SK-N-SH (cell line): Measurements from ENCODE around the gene GNPTAB. TPM values are rescaled to one million over a fixed set of nuclear protein-coding genes. Genes with fewer than 3 reads are reported as not detected.
"Not testable (repeated sequence)": the region's sequence is repeated elsewhere in the genome, so short reads cannot be mapped to it uniquely, and the experiment has no call there.

Experiments
- CTCF ChIA-PET: fragments of 300-600, 350-600 bp; formaldehyde crosslinking; extraction: SDS; loops from one replicate; lab custom pipeline; 2021; lab: Yijun Ruan, JAX
- POLR2A ChIA-PET: fragments of 350-600 bp; sonication (Branson Sonifier 250); formaldehyde crosslinking; extraction: SDS; loops from one replicate; lab custom pipeline; 2020; ENCODE audit warnings: antibody characterized with exemption, inconsistent platforms; lab: Yijun Ruan, JAX
- DNase-seq: peaks from one replicate; pipeline ENCODE4 v3.0.0; 2012
- H2AFZ ChIP-seq: fragments of 200-600 bp; sonication (generic); 2 replicates; pipeline ENCODE4 v1.8.1; 2016; ENCODE audit warnings: antibody characterized with exemption, mild to moderate bottlenecking, low read depth
- H3F3A ChIP-seq: fragments of 200-600 bp; sonication (generic); replicated peaks from 2 replicates; pipeline ENCODE3; 2016; ENCODE audit warnings: antibody characterized with exemption, mild to moderate bottlenecking; ENCODE audit not compliant: insufficient read depth
- H3K27ac ChIP-seq, 2 experiments: fragments of 200-500 bp in 1 of 2; fragments of 200-600 bp in 1 of 2; sonication (Bioruptor generic) in 1 of 2; sonication (generic), shearing (Covaris generic) in 1 of 2; 2 replicates each; pipeline versions ENCODE4 v1.5.1 to v1.6.1; 2014 to 2016; ENCODE audit warnings: low read depth in 2 of 2, inconsistent platforms in 1 of 2, low read length in 1 of 2, mild to moderate bottlenecking in 1 of 2, mixed read lengths in 1 of 2
- H3K27me3 ChIP-seq: fragments of 200-600 bp; sonication (generic), shearing (Covaris generic); 2 replicates; pipeline ENCODE4 v1.6.1; 2016; ENCODE audit warnings: mixed run types; ENCODE audit not compliant: insufficient read depth
- H3K36me3 ChIP-seq, 2 experiments: fragments of 200-500 bp in 1 of 2; fragments of 200-600 bp in 1 of 2; sonication (Bioruptor generic) in 1 of 2; sonication (generic) in 1 of 2; replicated peaks in 1 of 2; 2 replicates each; pipeline versions ENCODE3 to v1.5.1; 2014 to 2016; ENCODE audit warnings: low read length in 1 of 2, mild to moderate bottlenecking in 1 of 2; ENCODE audit not compliant: insufficient read depth in 2 of 2, control insufficient read depth in 1 of 2
- H3K4me1 ChIP-seq, 2 experiments: fragments of 200-500 bp in 1 of 2; fragments of 200-600 bp in 1 of 2; sonication (Bioruptor generic) in 1 of 2; sonication (generic), shearing (Covaris generic) in 1 of 2; 2 replicates each; pipeline versions ENCODE4 v1.5.1 to v1.6.1; 2014 to 2016; ENCODE audit warnings: low read depth in 1 of 2, low read length in 1 of 2, mixed run types in 1 of 2; ENCODE audit not compliant: insufficient read depth in 2 of 2, control insufficient read depth in 1 of 2
- H3K4me2 ChIP-seq: fragments of 200-600 bp; sonication (generic), shearing (Covaris generic); 2 replicates; pipeline ENCODE4 v1.6.1; 2017; ENCODE audit warnings: mixed run types
- H3K4me3 ChIP-seq, 2 experiments: fragments of 200-500 bp in 1 of 2; fragments of 200-600 bp in 1 of 2; sonication (Bioruptor generic) in 1 of 2; sonication (generic), shearing (Covaris generic) in 1 of 2; 2 replicates each; pipeline versions ENCODE4 v1.5.1 to v1.8.1; 2014 to 2016; ENCODE audit warnings: low read depth in 2 of 2, inconsistent platforms in 1 of 2, low read length in 1 of 2, mild to moderate bottlenecking in 1 of 2, mixed read lengths in 1 of 2, moderate library complexity in 1 of 2
- H3K79me2 ChIP-seq: fragments of 200-600 bp; sonication (generic); 2 replicates; pipeline ENCODE4 v1.8.1; 2017; ENCODE audit warnings: mild to moderate bottlenecking; ENCODE audit not compliant: insufficient read depth
- H3K9ac ChIP-seq: fragments of 200-600 bp; sonication (generic); 2 replicates; pipeline ENCODE4 v1.6.1; 2017; ENCODE audit warnings: mixed run types
- H3K9me2 ChIP-seq: fragments of 200-600 bp; sonication (generic); 2 replicates; pipeline ENCODE4 v1.6.1; 2017; ENCODE audit warnings: mixed run types
- H3K9me3 ChIP-seq: fragments of 200-600 bp; sonication (generic); 2 replicates; pipeline ENCODE4 v1.6.1; 2017; ENCODE audit warnings: mixed run types, mild to moderate bottlenecking, moderate library complexity
- H4K20me1 ChIP-seq: fragments of 200-600 bp; sonication (generic); 2 replicates; pipeline ENCODE4 v1.6.1; 2017; ENCODE audit warnings: mild to moderate bottlenecking, mixed run types; ENCODE audit not compliant: insufficient read depth
- EP300 ChIP-seq, 2 experiments: IDR thresholded peaks; 2 replicates each; pipeline versions ENCODE4 v1.4.0 to v1.6.1; 2012; ENCODE audit warnings: borderline replicate concordance in 1 of 2, low read depth in 1 of 2, low read length in 1 of 2
- EZH2phosphoT487 ChIP-seq: fragments of 200-600 bp; sonication (generic); IDR thresholded peaks from 2 replicates; pipeline ENCODE4 v1.6.1; 2017; ENCODE audit warnings: low read depth, mixed run types, mild to moderate bottlenecking, antibody characterized with exemption, moderate library complexity, borderline replicate concordance
- GABPA ChIP-seq: IDR thresholded peaks from 2 replicates; pipeline ENCODE4 v1.4.0; 2012; ENCODE audit warnings: low read depth, mild to moderate bottlenecking
- GATA2 ChIP-seq: sonication (generic); formaldehyde crosslinking; IDR thresholded peaks from 2 replicates; pipeline ENCODE4 v1.5.0; 2020; ENCODE audit warnings: mild to moderate bottlenecking, missing genetic modification reagents
- MEF2A ChIP-seq: IDR thresholded peaks from 2 replicates; pipeline ENCODE4 v1.4.0; 2012; ENCODE audit warnings: low read depth, borderline replicate concordance
- RFX5 ChIP-seq: IDR thresholded peaks from 2 replicates; pipeline ENCODE4 v1.6.1; 2012; ENCODE audit warnings: mild to moderate bottlenecking, improper control_type of control experiment, low read length
- SMC3 ChIP-seq: IDR thresholded peaks from 2 replicates; pipeline ENCODE4 v1.6.1; 2012; ENCODE audit warnings: low read depth, low read length, improper control_type of control experiment
- TAF1 ChIP-seq: IDR thresholded peaks from 2 replicates; pipeline ENCODE4 v1.6.1; 2012; ENCODE audit warnings: low read depth, mild to moderate bottlenecking, low read length, moderate library complexity, borderline replicate concordance
- TCF12 ChIP-seq: IDR thresholded peaks from 2 replicates; pipeline ENCODE4 v1.4.0; 2012
- TEAD4 ChIP-seq: IDR thresholded peaks from 2 replicates; pipeline ENCODE4 v1.4.0; 2012; ENCODE audit warnings: mild to moderate bottlenecking, borderline replicate concordance; ENCODE audit not compliant: insufficient read depth
- YY1 ChIP-seq: IDR thresholded peaks from 2 replicates; pipeline ENCODE4 v1.4.0; 2012; ENCODE audit warnings: low read depth, mild to moderate bottlenecking
- WGBS: methylation state at CpG from one replicate; pipeline ENCODE4 v1.1.6; 2017; ENCODE audit warnings: low lambda C conversion rate; 5-methylcytosine and 5-hydroxymethylcytosine counted together
- polyA plus RNA-seq, 3 experiments: library from polyadenylated mRNA; depleted of rRNA; stranded (reverse); fragments of >200 nt; gene quantifications; 2 replicates each; pipeline ENCODE4 v1.2.3, GENCODE V29; 2012
- TF ChIP-seq, protein P1 (sequence below): IDR thresholded peaks from 2 replicates; pipeline ENCODE4 v1.4.0; 2012; ENCODE audit warnings: low read depth
- TF ChIP-seq, protein P2 (sequence below): fragments of 200-600 bp; sonication (generic); IDR thresholded peaks from 2 replicates; pipeline ENCODE4 v1.6.1; 2017; ENCODE audit warnings: antibody characterized with exemption, mild to moderate bottlenecking, moderate library complexity

GNPTAB gene
- polyA plus RNA-seq, 1 of the 3 experiments (the other 2 are of a cell fraction) = 18.8 TPM

DNA sequence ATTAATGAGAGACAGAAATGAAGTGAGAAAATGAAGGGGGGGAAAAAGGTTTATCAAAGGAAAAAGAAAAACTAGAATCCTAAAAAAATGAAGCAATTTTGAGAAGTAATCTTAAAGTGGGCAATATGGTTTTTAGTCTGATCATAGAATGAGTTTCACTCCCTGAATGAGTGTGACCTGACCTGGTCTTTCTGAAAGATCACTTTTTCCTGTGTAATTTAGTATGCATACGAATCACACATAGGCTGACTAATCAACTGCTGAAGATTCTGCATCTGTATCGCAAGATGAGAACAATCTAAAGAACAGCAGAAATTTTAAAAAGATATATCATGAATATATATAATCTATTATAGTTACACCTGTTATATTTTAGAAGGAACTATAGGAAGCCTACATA, 11.3 kb downstream of the GNPTAB start:
- Histone ChIP-seq H3K9me2 (no peaks in the 10 kb centered on the region), H3K4me3 (no peak overlapping the region), H3K4me1 (peaks cover 0 to 3% of the 10 kb centered on the region in 2 experiments; a peak in 1 of 4 replicates), H3K27me3 (no peaks in the 10 kb centered on the region), H2AFZ (no peak overlapping the region), H4K20me1 (0 out of 2 replicates have a peak, but pooled peaks cover 3% of the 10 kb centered on the region), H3K4me2 (no peak overlapping the region), H3K36me3 (no peaks in the 10 kb centered on the region), H3F3A (peaks cover 4% of the 10 kb centered on the region), H3K9me3 (no peaks in the 10 kb centered on the region), H3K27ac (no peak overlapping the region), H3K79me2 (peaks cover 23% of the 10 kb centered on the region), H3K9ac (no peak overlapping the region)
- TF ChIP-seq RFX5 (no peak), TCF12 (no peak), TEAD4 (no peak), YY1 (no peak), MEF2A (no peak), EZH2phosphoT487 (no peak), GATA2 (CRISPR knock-in tag) (no peak), TAF1 (no peak)
- TF ChIP-seq, protein P1, sequence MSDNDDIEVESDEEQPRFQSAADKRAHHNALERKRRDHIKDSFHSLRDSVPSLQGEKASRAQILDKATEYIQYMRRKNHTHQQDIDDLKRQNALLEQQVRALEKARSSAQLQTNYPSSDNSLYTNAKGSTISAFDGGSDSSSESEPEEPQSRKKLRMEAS = no peak
- DNase-seq = no peak
- ChIA-PET CTCF (interaction anchor here (0.6 to 2.6 kb wide), 2 partner anchors 46 to 519 kb away, joined by 3 to 10 read pairs; no protein-coding TSS in a partner anchor), POLR2A (no interaction called here)
- 91% methylated on average over 2 of the region's 2 CpGs for WGBS

DNA sequence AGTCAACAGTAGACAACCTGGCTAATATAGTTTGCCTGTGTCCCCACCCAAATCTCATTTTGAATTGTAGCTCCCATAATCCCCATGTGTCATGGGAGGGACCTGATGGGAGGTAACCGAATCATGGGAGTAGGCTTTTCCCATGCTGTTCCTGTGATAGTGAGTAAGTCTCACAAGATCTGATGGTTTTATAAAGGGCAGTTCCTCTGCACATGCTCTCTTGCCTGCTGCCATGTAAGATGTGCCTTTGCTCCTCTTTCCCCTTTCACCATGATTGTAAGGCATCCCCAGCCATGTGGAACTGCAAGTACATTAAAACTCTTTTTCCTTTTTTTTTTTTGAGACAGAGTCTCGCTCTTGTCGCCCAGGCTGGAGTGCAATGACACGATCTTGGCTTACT, 12.1 kb downstream of the GNPTAB start:
- H3K79me2 ChIP-seq = peaks cover 22% of the 10 kb centered on the region
- H2AFZ ChIP-seq, H3K4me2 ChIP-seq, H3K9ac ChIP-seq, H4K20me1 ChIP-seq, H3K9me3 ChIP-seq, H3K4me3 ChIP-seq, H3F3A ChIP-seq, DNase-seq, H3K4me1 ChIP-seq, POLR2A ChIA-PET, H3K27ac ChIP-seq, H3K9me2 ChIP-seq, H3K27me3 ChIP-seq, H3K36me3 ChIP-seq: not testable (repeated sequence)
- WGBS = 95% methylated on average over 4 of the region's 4 CpGs
- CTCF ChIA-PET = interaction anchor here (0.6 kb wide), 1 partner anchor 518 kb away, joined by 3 read pairs; no protein-coding TSS in a partner anchor

DNA sequence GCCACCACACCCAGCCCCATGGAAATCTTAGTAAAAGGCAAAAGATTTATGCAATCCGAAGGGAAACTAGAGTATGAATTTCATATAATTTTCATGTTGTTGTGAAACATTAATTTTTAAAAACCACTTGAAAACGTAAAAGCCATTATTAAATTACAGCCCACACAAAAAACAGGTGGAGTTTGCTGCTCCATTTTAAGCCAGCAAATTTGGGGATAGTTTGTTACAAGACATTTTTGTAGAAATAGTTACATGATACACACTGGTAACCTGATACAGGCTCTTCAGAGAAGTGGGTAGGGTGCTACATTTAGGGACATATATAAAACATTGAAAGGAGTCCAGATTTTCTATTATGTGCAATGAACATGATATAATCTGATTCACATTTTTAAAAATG, 17.6 kb downstream of the GNPTAB start:
- WGBS = 79% methylated on average over 2 of the region's 2 CpGs
- no peak overlapping the region for H2AFZ ChIP-seq
- TF ChIP-seq TEAD4 = no peak
- TF ChIP-seq EP300 (IDR thresholded peaks at IDR 0.05; ENCODE audit: borderline replicate concordance in 1 of 2, low read depth in 1 of 2, low read length in 1 of 2) = no peak
- no peak for TF ChIP-seq GABPA
- TF ChIP-seq SMC3 = no peak
- TF ChIP-seq, protein P2, sequence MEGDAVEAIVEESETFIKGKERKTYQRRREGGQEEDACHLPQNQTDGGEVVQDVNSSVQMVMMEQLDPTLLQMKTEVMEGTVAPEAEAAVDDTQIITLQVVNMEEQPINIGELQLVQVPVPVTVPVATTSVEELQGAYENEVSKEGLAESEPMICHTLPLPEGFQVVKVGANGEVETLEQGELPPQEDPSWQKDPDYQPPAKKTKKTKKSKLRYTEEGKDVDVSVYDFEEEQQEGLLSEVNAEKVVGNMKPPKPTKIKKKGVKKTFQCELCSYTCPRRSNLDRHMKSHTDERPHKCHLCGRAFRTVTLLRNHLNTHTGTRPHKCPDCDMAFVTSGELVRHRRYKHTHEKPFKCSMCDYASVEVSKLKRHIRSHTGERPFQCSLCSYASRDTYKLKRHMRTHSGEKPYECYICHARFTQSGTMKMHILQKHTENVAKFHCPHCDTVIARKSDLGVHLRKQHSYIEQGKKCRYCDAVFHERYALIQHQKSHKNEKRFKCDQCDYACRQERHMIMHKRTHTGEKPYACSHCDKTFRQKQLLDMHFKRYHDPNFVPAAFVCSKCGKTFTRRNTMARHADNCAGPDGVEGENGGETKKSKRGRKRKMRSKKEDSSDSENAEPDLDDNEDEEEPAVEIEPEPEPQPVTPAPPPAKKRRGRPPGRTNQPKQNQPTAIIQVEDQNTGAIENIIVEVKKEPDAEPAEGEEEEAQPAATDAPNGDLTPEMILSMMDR = no peak
- TF ChIP-seq, all 33 proteins: peak for 0
- Histone ChIP-seq H3K27ac (no peak overlapping the region), H3K27me3 (no peaks in the 10 kb centered on the region), H3K9me3 (no peaks in the 10 kb centered on the region), H3K36me3 (no peaks in the 10 kb centered on the region), H3K4me1 (no peaks in the 10 kb centered on the region), H3K9me2 (no peaks in the 10 kb centered on the region), H3F3A (no peaks in the 10 kb centered on the region), H3K79me2 (peaks cover 4% of the 10 kb centered on the region; the same call in 1 of the 2 replicates), H4K20me1 (no peaks in the 10 kb centered on the region), H3K4me3 (no peak overlapping the region), H3K9ac (no peak overlapping the region), H3K4me2 (no peak overlapping the region)
- DNase-seq = no peak
- CTCF ChIA-PET = interaction anchor here (0.9 kb wide), 1 partner anchor 398 kb away, joined by 3 read pairs; no protein-coding TSS in a partner anchor
- POLR2A ChIA-PET = no interaction called here

DNA sequence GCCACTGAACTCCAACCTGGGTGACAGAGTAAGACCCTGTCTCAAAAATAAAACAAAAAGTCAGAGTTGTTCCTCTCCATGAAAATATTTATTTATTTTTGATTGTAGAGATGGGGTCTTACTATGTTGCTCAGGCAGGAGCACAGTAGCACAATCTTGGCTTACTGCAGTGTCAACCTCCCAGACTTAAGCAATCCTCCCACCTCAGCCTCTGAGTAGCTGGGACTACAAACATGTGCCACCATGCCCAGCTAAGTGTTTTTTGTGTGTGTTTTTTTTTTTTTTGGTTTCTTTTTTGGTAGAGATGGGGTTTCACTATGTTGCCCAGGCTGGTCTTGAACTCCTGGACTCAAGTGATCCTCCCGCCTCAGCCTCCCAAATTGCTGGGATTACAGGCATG, 18.0 kb downstream of the GNPTAB start:
- 93% methylated on average over 1 of the region's 1 CpG for WGBS
- H2AFZ ChIP-seq, H3K79me2 ChIP-seq: not testable (repeated sequence)

More for the DNA sequence above, 18.0 kb downstream of the GNPTAB start:
- POLR2A ChIA-PET, H3K9ac ChIP-seq, H3K9me2 ChIP-seq, H3K36me3 ChIP-seq, H4K20me1 ChIP-seq, H3K27ac ChIP-seq, H3K4me2 ChIP-seq, H3K27me3 ChIP-seq, H3K4me1 ChIP-seq, DNase-seq, H3F3A ChIP-seq, H3K4me3 ChIP-seq, H3K9me3 ChIP-seq: not testable (repeated sequence)
- CTCF ChIA-PET = interaction anchor here (1.4 kb wide), 1 partner anchor 39 kb away, joined by 3 read pairs; no protein-coding TSS in a partner anchor
